ENCODE measurements around the gene CACNB4.
"Not testable (repeated sequence)": the region's sequence is repeated elsewhere in the genome, so short reads cannot be mapped to it uniquely, and the experiment has no call there.

CACNB4 gene

GRCh38 chr2:151805961-151806360, 292.9 kb downstream of the CACNB4 start:
- no peak for DNase-seq

DNA sequence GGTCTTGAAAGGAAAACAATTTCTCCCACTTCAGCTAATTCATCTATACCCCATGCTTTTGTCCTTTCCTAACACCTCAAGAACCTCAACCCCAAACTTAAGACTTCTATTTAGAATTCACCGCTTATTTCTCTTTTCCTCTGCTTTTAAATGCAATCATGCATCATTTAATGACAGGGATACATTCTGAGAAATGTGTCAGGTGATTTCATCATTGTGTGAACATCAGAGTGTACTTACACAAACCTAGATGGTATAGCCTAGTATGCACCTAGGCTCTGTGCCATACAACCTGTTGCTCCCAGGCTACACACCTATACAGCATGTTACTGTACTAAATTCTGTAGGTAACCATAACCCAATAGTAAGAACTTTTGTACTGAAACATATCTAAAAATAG, 293.5 kb downstream of the CACNB4 start:
- DNase-seq: no peak

- no peak for DNase-seq
Measured at GRCh38 chr2:151803811-151804210, 295.0 kb downstream of the CACNB4 start.

GRCh38 chr2:151802315-151802714, 296.5 kb downstream of the CACNB4 start:
- no peak for DNase-seq

GRCh38 chr2:151799886-151800292, 299.0 kb downstream of the CACNB4 start:
- no peak for DNase-seq

GRCh38 chr2:151796774-151797173, 302.1 kb downstream of the CACNB4 start:
- no peak for DNase-seq

DNA sequence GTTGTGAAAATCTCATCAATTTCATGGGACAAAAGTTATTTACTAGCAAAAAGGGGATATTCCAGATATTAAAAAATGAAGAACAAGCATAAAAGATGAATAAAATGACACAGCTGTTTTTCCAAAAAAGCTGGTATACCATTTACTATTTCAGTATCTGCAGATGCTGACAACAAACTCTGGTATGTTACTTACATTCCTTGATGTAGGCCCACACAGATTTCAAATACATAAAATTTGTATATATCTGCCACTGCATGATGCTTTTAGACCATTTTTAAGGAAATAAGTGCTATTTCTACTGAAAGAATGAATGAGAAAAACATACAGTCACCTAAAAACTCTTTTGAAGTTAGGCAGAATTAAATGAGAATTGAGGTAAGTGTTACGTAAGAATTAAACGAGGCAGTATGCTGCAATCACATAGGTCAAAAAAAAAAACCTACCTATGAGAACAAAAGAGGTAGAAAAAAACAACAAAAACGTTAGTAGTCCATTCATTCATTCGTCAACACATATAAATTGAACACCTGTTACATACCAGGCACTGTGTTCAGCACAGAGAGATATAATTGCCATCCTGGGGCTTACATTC, 303.1 kb downstream of the CACNB4 start:
- no peak for DNase-seq

DNA sequence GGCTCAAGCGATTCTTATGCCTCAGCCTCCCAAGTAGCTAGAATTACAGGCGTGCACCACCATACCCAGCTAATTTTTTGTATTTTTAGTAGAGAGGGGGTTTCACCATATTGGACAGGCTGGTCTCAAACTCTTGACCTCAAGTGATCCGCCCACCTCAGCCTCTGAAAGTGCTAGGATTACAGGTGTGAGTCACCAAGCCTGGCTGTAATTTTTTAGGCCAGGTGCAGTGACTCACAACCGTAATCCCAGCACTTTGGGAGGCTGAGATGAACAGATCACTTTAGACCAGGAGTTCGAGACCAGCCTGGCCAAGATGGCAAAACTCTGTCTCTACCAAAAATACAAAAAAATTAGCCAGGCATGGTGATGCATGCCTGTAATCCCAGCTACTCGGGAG, 304.4 kb downstream of the CACNB4 start:
- DNase-seq: not testable (repeated sequence)

DNA sequence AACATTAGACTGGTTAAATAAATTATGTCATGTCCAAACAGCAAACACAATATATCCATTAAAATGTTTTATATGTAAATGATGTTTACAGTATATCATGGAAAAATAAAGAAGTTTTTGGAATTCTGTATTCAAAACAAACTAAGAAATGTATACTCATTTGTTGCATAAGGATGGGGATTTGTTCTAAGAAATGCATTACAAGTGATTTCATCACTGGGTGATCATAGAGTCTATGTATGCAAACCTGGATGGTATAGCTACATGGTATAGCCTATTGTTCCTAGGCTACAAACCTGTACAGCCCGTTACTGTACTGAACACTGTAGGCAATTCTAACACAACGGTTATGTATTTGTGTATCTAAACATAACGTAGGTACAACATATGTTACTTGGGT, 305.7 kb downstream of the CACNB4 start:
- no peak for DNase-seq

- DNase-seq: no peak
Measured at GRCh38 chr2:151792589-151792988, 306.3 kb downstream of the CACNB4 start.

GRCh38 chr2:151791545-151791944, 307.3 kb downstream of the CACNB4 start:
- no peak for DNase-seq

- DNase-seq: no peak
Measured at GRCh38 chr2:151790689-151791088, 308.2 kb downstream of the CACNB4 start.

- no peak for DNase-seq
Measured at GRCh38 chr2:151789055-151789834, 309.6 kb downstream of the CACNB4 start.

DNA sequence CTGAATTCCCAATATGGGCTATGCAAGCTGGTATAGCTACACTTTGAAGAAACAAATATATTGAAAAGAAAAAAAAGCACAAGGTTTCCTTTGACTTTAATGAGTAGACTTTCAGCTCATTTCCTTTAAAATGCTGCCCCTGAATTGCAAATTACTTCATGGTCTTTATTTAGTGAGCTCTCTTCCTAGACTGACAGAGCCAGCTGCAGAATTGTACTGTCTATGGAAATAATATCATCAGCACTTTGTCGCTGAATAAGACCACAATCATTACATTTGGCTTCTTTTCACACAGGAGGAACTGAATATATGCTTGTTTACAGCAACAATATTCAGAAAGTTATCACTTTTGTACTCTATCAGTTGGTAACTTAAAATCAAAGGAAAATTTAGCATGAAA, 312.4 kb downstream of the CACNB4 start:
- DNase-seq: no peak

DNA sequence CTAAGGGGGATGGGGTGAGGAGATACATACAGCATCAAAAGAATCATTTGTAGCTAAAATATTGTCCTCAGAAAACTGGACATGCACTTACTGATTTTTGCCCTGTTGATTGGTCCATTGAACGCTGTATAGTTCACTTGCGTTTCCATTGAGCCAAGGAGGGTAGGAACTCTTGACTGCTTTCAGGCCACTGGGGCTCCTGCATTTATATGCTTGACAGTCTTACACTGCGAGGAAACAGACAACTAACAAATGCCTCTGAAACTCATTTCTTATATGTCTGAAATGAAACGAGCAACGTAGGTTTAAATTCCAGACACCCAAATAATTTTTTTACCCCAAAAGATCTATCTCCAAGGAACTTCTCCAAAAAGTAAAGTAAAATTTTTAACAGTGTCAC, 312.8 kb downstream of the CACNB4 start:
- DNase-seq: no peak

GRCh38 chr2:151783133-151783520, 315.7 kb downstream of the CACNB4 start:
- no peak for DNase-seq
